HG02981 (cell line): Measurements from ENCODE around the gene BANP.

Source experiments
- ATAC-seq: cut with Tn5 transposase; IDR thresholded peaks from one replicate; pipeline ENCODE4 v1.9.1; 2021; ENCODE audit warnings: mild to moderate bottlenecking, moderate library complexity; ENCODE audit not compliant: unreplicated experiment

The BANP gene

DNA sequence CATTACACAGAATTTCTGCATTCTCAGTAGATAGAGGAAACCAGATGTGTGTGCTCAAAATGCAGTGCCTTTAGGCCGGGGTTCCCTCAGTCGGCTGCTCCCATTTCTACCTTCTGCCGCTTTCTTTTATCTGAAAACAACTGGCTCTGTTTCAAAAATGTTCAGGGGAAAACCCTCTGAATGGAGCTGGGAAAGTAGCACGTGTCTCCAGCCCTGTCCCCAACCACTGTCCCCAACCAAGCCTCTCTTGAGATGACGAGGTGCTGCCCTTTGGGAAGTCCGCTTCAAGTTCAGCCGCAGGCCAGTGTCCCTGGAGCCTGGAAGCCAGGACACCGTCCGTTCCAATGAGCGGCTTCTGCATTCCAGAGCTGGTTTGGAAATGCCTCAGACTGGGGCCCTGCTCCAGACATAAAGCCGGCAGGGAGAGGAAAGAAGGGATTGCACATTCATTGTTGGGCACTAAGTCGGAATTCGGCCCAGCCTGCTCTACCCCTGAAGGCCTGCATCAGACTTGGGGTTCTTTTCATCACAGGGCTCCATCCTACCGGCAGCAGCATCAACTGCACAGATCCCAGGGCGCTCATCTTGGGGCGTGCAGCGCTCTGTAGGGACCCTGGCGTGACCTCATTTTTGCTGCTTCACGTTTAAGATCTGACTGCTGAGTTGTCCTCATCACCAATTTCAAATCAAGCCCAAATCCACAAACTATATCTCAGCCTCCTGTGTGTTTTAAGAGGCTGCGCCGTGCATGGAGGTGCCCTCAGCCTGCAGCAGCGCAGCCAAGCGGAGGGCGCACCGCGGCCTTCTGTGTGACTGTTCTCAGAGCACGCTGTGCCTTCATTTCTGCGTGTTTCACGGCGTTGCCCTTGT lies 111.3 kb downstream of the BANP start:
- no peak for ATAC-seq

DNA sequence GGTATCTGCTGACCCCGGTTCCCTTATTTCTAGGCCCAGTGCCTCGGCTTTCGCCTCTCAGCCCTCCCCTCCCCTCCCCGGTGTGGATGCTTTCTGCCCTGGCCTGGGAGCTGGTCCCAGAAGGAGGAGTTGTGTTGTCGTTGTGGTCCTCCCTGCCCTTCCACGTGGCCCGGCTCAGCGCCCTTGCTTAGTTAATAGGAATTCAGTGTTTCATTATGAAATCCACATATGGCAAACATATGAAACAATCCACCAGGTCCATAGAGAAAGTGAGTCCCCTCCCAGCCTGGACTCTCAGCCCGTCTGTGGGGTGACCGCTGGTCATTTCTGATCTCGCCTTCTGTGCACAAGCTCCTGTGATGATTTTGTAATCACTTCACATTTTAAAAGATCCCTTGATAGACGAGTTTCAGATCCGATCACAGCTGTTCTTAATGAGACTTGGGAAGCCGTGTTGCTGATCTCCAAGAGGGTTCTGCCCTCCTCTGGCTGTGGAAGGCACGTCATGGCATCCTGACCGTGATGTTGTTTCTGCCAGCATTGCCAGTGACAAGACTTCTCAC lies 112.1 kb downstream of the BANP start:
- no peak for ATAC-seq

DNA sequence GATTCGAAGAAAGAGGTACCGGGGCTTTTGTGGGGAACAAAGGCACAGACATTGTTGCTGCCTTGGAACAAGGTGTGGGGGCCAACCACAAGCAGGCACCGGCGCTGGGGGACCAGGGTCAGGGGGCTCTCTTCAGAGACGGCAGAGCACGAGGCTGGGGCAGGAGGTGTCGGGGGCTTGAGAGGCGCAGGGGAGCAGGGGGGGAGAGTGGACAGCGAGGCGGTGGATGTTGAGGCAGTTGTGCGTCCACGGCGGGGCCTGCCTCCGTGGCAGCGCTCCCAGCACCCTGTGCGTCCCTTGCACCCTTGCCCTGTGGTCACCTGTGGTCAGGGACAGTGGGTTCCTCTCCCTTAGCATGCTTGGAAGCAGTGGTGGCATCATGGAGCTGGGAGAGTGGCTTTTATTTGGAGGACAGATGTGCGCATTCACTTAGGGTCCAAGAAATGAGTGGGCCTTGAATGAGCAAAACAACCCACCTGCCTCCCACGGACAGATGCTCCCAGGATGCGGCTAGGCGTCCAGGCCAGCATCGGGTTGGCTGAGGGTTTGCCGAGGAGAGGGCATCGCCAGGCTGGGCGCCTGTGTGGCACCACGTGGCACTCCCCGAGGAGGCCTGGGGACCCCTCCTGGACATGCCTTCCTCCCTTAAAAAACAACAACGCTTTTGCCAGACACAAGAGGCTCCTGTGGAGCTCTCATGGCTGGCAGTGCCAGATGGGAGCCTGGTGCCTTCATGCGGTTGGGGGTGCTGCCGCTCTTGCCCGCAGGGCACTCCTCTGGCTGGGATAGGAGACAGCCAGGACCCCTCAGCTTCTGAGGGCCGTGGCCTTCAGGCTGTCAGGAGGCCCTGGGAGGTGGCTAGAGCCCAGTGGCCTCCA lies 113.0 kb downstream of the BANP start:
- ATAC-seq = no peak

DNA sequence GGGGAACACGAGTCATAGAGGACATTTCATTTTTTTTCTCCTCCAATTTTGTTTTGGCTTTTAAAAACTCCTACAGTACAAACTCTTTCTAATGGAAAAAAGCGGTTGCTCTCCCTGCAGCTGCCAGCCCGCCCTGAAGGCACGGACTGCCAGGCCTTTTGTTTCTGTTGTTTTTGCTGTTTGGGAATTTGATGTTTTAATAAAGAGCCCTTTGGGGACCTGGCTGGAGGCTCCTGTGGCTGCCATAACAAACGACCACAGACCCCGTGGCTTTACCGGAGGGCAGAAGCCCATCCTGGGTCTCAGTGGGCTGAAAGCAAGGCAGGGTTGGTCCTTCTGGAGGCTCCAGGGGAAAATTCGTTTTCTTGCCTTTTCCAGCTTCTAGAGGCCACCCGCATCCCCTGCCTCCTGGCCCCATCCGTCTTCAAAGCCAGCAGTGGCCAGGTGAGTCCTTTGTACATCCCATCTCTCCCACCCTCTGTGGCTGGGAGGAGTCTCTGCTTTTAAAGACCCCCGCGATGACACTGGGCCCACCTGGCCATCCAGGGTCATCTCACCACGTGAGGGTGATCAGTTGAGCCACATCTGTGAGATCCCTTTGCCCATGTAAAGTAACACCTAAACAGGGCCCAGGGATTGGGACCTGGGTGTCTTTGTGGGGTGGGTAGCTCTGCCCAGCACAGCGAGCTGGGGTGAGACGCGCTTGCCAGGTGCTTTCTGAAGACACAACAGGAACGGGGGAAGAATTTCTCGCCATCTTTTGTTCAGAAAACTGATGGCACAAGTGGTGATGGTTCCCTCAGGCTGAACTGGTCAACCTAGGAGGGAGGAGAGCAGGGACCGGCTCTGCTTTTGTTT lies 113.9 kb downstream of the BANP start:
- ATAC-seq = no peak

DNA sequence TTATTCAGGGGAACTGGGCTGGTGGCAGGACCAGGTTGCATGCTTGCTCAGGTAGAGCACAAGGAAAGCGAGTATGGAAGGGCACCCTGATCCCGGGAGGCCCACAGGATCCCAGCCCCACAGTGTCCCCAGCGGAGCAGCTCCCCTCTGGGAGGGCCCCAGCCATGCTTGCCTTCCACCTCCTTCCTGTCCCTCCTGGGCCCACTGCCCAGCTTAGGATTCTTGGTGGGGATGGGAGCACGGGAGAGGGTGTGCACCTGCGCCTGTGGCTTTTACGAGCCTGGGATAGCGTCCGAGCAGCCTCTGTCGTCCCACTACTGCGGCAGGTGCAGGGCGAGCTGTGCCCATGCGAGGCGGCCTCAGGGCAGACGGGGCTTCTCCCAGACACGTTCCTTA lies 114.5 kb downstream of the BANP start:
- no peak for ATAC-seq

DNA sequence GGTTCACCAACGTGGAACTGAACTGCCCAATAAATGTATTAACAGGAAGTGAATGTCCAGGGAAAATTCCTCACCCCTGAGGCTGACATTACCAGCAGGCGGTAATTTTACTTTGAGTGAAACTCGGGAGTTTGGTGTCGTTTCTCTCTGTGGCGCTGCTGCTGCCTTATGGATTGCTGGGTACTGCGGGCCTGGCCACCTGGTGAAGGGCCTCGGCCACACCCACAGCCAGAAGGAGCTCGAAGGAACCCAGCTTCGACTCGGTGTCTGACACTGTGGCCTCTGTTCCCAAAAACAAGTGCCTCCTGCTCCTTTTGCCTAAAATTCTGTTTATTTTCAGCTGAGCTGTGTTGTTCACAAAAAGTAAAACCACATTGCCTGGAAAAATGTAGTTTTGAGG lies 115.0 kb downstream of the BANP start:
- ATAC-seq = no peak

DNA sequence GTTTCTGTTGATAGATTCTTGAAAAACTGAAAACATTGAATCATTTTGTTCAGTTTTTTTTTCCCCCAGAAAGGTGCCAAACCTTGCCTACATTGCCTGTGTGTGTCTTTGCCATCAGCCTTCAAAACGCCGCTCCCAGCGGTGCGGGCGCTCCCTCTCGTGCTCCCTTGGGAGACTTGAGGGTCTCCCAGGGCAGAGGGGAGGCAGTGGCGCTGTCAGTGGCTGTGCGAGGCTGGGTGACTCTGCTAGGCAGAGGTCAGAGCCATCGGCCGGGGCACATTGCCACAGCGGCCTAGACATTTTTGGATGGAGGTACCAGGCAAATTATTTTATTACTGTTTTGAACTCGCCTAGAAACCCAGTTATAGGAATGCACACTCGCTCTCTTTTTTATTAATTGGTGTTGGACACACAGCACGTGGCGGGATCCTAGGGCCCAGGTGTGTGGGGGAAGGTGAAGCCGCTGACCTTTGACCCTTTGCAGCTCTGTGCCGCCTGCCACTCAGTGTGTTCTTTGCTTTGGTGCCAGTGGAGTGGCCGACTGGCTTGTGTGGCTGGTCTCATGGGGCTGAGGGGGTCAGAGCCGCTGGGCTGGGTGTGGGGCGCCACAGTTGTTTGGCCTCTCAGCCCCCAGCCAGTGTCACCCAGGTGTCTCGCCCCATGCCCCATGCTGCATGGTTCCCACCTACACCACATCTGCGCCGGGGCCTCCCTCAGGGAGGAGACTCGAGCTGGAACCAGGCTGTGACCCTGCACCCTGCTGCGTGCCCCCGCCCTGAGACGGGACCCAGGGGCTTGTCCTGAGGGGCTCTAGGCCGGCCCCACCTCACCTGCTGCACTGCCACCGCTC lies 115.7 kb downstream of the BANP start:
- ATAC-seq = no peak

DNA sequence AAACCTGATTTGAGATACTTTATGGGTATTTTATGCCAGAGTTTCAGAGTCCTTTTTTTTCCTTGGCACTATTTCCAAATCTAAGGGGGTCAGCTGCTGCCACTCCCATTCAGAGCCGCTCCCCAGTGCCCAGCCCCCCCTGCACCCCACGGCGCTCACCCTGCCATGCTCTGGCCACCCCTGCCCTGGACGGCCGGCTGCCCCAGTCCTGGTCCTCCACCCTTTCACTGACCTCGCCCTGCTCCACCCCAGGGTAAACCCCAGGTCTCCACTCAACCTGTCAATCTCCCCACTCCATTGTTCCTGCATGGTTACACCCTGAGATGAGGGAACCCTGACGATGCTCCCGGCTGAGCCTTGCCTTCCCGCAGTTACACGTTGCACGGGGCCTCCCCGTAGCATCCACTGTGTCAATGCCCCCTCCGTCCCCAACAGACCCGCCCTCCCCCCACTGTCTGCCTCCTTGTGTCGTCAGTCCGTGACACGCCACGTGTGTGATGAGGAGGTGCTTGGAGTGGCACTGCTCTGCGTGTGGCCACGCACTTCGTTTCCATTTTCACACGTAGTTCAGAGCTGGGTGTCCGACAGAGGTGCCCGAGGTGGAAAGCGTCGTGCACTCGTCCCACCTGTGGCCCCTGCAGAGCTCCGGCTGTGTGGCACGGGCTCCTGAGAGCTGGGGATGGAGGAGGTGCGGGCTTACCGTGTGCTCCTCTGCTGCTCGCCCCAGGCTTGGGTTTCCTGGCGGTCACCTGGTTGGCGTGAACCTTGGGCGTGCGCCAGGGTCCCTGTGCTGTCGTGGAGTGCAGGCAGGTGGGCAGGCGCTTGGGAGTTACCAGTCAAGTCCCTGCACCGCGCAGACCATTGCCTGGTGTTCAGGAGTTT lies 116.5 kb downstream of the BANP start:
- no peak for ATAC-seq

DNA sequence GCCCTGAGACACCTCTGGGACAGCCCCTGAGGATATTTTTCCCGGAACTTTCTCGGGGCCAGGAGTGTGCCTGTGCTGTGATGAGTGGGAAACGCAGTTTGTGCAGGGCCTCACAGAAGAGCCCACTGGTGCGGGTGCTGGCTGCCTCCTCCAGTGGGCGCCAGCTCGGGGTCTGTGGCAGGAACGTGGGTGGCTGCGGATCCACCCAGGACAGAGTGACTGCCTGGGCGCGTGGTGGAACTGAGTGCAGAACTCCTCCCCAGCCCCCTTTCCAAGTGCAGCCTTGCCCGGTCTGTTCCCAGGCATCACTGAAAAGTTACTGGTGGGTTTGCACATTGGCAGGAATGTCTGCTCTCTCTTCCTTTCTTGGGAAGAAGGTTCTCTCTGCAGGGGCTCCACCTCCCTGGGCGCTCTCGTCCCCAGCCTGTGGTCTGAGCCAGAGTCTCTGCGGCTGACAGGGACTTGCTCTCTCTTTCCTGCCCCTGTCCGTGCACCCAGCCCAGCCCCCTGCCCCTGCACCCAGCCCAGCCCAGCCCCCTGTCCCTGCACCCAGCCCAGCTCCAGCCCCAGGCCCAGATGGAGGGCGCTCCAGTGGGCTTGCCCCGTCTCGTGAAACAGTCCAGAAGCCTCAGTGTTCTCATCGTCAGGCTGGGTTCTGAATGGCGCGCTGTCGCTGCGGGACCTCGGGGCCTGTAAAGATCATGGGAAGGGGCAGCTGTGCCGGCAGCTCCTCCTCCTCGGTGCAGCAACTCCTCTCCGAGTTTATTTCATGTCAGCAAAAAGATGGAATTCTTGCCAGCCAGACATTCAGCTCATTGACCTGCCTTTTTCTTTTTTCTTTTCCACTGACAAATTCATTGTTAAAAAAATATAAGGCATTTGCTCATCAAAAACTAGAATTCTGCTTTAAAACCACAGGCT lies 117.5 kb downstream of the BANP start:
- ATAC-seq = no peak

DNA sequence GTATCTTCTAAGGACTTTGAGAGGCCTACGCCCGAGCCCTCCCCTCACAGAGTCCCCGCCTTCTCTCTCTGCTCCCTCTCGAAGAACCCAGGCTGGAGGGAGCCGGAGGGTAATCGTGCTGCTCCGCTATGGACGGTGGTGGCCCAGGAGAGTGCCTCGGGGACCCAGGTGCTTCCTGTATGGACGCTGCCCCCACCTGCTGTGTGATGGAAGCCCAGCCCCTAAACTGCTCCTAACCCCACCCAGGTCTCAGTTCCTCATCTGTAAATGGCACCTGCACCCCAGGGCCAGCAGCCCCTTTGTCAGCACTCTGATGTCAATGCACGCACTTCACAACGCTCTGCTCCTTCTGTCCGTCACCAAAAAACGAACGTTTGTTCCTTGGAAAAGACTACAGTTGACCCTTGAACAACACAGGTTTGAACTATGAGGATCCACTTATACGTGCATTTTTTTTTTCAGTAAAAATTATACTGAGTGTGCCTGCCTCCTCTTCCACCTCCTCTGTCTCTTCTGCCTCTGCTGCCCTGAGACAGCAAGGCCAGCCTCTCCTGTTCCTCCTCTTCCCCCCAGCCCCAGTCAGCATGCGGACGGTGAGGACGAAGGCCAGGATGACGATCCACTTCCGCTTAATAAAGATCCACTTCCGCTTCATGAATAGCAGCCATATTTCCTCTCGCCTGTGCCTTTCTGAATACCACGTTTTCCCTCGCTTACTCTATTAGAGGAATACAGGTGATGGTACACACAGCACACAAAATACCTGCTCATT lies 118.3 kb downstream of the BANP start:
- ATAC-seq = peak; percentile 88

DNA sequence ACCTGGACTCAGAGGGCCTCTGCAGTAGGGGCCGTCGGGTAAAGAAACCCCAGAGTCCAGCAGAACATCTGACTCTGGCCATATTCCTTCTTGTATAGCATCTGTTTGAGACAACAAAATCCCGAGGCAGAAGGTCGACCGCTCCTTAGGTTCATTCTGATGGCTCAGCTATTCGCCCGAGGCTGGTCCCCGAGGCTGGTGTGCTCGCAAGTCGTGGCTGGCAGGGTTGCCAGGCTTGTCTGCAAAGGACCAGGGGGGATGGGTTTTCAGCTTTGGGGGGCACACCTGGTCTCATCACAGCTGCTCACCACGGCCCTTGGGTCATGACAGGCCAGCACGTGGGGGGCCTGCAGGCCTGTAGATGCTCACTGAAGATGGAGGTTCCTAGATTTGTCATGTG lies 119.1 kb downstream of the BANP start:
- ATAC-seq = no peak

DNA sequence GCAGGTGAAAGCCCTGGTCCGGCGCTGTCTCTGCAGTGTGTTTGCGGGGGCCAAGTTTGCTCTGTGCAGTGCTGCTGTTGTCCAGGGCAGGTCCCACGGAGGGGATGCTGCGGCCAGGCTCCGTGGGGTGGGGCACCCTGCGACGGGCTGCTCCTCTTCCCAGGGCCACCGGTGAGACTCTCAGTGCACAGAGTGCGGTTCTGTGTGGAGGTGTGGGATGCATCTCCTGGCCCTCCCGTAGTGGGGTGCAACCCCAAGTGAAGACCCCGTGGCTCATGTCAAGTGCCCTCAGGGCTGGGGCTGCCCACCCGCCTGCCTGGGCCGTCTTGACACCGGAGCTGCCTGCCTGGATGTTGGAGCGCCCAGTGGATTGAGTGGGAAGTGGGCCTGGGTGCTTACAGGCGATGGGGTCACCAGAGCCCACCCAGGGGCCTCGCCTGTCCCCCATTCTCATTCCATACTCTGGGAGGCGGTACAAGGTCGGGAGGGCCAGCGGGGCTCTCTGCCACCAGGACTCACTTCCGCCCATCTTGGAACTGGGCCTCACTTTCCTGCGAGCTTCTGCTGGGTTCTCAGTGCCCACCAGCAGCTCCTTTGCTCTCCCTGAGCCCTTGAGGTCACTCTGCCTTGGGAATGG lies 119.9 kb downstream of the BANP start:
- ATAC-seq = no peak

DNA sequence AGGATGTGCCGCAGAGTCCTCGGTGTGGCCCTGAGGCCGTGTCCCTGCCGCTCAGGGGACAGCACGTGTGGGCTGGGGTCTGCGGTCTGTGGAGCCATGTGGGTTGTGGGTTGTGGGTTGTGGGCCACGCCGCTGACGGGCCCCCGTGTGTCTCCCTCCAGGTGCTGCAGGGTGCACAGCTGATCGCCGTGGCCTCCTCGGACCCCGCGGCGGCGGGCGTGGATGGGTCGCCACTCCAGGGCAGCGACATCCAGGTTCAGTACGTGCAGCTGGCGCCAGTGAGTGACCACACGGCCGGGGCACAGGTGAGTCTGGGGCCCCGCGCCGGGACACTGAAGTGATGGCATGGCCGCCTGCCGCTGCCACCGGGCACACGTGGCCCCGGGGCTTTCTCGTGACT lies 120.7 kb downstream of the BANP start:
- no peak for ATAC-seq

DNA sequence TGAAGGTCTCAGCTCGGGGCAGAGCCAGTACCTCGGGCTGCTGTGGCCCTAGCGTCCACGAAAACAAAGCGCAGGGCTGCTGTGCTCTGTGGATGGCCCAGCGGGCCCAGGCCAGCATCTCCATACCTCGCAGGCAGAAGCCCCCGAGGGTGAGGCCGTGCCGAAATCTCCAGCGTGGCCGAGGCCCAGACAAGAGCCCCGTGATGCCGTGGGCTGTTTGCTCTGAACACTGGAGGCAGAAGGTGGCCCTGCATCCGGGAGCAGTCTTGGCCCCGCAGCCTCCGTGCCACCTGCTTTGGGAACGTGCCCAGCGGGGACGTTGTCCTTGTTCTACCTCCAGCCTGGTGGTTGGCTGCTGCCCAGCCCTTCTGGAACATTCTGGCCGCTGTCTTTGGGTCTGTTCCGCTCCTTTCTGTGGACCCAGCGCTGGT lies 121.4 kb downstream of the BANP start:
- no peak for ATAC-seq

DNA sequence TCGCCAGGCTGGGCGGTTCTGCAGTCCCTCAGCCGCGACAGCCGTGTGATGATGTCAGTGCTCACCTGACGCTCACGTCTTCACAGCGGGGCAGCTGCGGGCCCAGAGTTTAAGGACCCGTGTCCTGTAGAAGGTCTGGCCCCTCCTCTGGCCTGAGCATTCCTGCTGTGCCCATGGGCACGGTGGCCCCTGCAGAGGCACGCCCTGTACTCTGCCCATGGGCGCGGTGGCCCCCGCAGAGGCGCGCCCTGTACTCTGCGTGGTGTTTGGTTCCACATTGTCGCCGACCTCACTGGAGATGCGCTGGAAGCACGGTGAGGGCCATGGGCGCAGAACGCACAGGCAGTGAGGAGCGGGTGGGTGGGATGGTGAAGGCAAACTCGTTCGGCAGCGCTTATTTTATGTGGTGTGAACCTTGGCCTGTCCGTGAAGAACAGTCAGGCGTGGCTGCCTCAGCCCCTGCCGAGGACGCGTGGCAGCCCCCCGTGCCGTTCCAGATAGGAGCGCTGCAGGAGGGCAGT lies 122.0 kb downstream of the BANP start:
- no peak for ATAC-seq

DNA sequence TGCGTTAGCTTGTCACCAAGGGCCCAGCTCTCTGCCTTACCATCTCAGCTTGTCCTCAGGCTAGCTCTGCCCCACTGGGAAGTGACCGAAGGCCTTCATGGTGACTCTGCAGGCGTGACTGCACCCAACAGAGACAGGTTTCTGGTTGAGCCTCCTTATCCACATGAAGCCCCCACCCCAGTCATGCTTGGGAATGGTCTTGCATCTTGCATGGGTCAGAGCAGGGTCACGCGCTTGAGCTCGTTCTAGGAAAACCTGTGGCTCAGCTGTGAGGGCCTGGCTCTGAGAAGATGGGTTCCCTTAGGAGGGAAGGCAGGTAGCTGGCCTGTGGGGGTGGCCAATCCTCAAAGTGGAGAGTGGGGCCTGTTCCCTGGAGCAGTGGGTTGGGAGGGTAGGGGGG lies 122.8 kb downstream of the BANP start:
- ATAC-seq = no peak
